Measurements from ENCODE around the gene DMAC2L.

Gene DMAC2L

DNA sequence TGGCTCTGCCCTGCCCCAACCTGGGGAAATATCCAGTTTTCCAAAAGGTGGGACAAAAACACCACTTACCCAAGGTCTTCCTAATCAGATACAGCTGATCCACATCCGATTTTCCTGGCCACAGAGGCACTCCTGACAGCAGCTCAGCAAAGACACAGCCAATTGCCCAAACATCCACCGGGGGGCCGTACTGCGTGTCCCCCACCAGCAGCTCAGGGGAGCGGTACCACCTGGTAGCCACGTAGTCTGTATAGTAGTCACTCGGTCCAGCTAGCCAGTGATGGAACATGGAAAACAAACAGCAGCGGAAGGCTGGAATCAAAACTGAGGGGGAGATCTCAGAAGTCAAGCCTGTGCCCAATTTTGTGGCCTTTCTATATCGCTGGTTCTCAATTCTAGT, 28.8 kb downstream of the DMAC2L start:
- peak; percentile 44 for DNase-seq
- Histone ChIP-seq H3K9me3 (no peaks in the 10 kb centered on the region), H3K4me1 (peaks cover 4% of the 10 kb centered on the region), H3K4me3 (ENCODE audit: low read depth, low read length) (no peak overlapping the region), H3K27me3 (no peaks in the 10 kb centered on the region), H3K36me3 (no peaks in the 10 kb centered on the region)
- TF ChIP-seq, protein P1, sequence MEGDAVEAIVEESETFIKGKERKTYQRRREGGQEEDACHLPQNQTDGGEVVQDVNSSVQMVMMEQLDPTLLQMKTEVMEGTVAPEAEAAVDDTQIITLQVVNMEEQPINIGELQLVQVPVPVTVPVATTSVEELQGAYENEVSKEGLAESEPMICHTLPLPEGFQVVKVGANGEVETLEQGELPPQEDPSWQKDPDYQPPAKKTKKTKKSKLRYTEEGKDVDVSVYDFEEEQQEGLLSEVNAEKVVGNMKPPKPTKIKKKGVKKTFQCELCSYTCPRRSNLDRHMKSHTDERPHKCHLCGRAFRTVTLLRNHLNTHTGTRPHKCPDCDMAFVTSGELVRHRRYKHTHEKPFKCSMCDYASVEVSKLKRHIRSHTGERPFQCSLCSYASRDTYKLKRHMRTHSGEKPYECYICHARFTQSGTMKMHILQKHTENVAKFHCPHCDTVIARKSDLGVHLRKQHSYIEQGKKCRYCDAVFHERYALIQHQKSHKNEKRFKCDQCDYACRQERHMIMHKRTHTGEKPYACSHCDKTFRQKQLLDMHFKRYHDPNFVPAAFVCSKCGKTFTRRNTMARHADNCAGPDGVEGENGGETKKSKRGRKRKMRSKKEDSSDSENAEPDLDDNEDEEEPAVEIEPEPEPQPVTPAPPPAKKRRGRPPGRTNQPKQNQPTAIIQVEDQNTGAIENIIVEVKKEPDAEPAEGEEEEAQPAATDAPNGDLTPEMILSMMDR (IDR thresholded peaks at IDR 0.05; ENCODE audit: low read depth, low read length) = peak; percentile 51

DNA sequence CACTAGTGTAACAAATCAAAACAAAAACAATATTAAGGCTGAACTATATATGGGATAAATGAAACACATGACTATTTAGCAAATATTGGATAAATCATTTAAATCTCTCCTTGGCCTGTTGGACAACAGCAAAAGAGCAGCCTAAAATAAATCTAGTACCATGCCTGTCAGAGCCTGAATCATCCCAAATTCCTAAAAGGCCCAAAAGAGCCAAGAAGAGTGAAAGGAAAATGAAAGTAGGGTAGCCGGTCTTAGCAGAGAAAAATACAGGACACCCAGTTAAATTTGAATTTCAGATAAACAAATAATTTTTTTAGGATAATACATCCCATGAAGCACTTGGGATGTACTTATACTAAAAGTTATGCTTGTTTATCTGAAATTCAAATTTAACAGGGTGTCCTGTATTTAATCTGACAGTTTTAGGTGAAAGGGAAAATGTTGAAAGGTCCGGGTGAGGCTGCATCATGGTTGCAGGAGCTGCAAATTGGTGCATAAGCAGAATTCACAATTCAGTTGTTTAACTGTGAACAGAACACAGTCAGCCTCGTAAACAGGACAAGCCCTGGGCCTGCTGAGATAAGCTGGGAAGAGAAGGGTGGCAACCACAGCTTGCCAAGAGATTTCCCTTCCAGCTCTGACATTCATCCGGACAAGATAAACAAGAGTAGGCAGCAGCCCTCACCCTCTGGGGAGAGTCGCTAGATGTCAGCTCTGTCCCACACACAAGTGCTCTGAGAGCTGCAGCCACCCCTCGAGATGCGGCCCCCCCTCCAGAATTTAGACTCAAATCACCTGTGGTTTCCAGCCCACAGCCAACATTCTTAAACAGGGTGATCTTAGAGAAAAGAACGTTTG, 30.3 kb downstream of the DMAC2L start:
- H3K4me1 ChIP-seq = no peaks in the 10 kb centered on the region; the same call in 1 of the 2 replicates
- H3K36me3 ChIP-seq = no peaks in the 10 kb centered on the region
- no peaks in the 10 kb centered on the region for H3K27me3 ChIP-seq
- no peak overlapping the region for H3K4me3 ChIP-seq (ENCODE audit: low read depth, low read length)
- TF ChIP-seq, protein P1 (IDR thresholded peaks at IDR 0.05; ENCODE audit: low read depth, low read length) = peak; percentile 52
- no peaks in the 10 kb centered on the region for H3K9me3 ChIP-seq
- peak; percentile 76 for DNase-seq

DNA sequence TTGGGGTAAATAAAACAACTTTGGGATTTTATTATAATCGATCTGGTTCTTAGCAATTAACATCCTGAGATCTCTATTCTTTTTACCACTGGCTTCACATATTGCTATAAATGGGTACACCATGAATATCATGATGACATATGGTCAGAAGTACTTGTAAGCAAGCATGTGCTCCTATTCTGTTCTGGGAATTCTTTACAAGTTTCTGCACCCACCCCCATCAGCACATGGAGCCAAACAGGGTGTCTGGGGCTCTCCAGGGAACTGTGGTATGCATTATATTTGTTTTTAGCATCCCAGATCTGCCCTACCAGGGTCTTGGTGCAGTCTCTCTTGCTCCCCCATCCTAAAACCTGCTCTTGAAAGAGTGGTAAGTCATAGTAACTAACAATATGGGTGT, 31.3 kb downstream of the DMAC2L start:
- Histone ChIP-seq H3K4me1 (no peaks in the 10 kb centered on the region; the same call in 1 of the 2 replicates), H3K36me3 (no peaks in the 10 kb centered on the region), H3K9me3 (no peaks in the 10 kb centered on the region), H3K27me3 (no peaks in the 10 kb centered on the region), H3K4me3 (ENCODE audit: low read depth, low read length) (no peak overlapping the region)
- TF ChIP-seq, protein P1 (IDR thresholded peaks at IDR 0.05; ENCODE audit: low read depth, low read length) = no peak
- no peak for DNase-seq

DNA sequence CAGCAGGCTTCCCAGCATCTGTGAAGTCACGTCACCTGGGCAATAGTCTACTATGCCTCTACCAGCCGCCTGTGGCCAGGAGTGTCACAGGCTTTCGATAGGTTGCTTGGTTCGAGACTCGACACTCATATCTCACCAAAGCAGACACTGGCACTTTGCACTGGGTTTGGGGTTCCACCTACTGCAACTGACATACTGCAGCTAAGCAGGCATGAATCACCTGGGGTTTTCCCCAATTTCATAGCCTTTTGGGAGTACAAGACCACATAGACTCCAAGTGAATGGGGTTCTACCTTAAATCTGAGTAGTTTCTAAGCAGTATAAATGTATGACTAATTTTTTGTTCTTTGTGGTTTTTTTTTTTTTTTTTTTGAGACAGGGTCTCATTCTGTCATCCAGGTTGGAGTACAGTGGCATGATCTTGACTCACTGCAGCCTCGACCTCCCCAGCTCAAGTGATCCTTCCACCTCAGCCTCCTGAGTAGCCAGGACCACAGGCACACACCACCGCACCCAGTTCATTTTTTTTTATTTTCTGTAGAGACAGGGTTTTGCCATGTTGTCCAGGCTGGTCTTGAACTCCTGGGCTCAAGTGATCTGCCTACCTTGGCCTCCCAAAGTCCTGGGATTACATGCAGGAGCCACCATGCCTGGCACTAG, 32.1 kb downstream of the DMAC2L start:
- Histone ChIP-seq H3K9me3 (no peaks in the 10 kb centered on the region), H3K27me3 (no peaks in the 10 kb centered on the region), H3K36me3 (no peaks in the 10 kb centered on the region), H3K4me1 (no peaks in the 10 kb centered on the region; the same call in 1 of the 2 replicates), H3K4me3 (ENCODE audit: low read depth, low read length) (no peak overlapping the region)
- DNase-seq = no peak
- TF ChIP-seq, protein P1 (IDR thresholded peaks at IDR 0.05; ENCODE audit: low read depth, low read length) = no peak

DNA sequence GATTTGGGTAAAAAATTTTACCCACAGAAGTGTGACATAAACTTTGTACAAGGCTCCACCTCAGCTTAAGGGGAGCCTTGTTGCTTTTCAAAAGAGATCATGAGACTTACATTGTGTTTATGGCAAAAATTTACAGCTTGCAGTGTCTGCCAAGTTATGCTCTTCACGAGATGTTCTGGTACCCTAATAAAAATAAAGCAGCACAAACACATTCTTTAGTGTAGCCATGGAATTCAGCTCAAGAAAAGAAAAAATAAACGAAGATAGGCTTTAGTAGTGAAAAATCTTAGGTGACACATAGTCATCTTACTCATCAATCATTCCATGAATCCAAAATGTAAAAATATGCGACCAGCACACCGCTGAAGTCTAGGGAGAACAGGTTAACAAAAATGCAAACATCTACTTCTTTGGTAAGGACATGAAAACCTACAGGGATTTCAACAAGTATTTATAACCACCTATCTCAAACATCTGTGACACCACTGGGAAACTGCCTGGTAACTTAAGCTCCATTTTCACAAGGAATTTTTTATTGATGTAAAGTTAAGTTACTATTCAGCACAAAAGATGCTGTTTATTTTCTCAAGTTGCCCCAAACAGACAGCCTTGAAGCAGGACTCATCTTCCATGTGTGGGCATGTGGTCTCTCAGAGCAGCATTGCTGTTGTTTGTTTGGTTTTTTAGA, 32.9 kb downstream of the DMAC2L start:
- DNase-seq = no peak
- TF ChIP-seq, protein P1 (IDR thresholded peaks at IDR 0.05; ENCODE audit: low read depth, low read length) = no peak
- H3K9me3 ChIP-seq = no peaks in the 10 kb centered on the region
- H3K36me3 ChIP-seq = no peaks in the 10 kb centered on the region
- H3K27me3 ChIP-seq = no peaks in the 10 kb centered on the region
- H3K4me1 ChIP-seq = no peaks in the 10 kb centered on the region; the same call in 1 of the 2 replicates
- H3K4me3 ChIP-seq (ENCODE audit: low read depth, low read length) = no peak overlapping the region

Data from BE2C (cell line).